Measurements from ENCODE around the gene PEX7. TPM values are rescaled to one million over a fixed set of nuclear protein-coding genes. Genes with fewer than 3 reads are reported as not detected.

Gene PEX7
- polyA plus RNA-seq, 1 experiment = 8.9 TPM

GRCh38 chr6:136960781-136961180 is 138.4 kb downstream of the PEX7 start:
- DNase-seq (ENCODE audit: low read depth, low spot score) = no peak
- no peak overlapping the region for H3K4me3 ChIP-seq (ENCODE audit: low read depth, low read length)
- CTCF ChIA-PET = no interaction called here
- POLR2A ChIA-PET = no interaction called here
- H3K27ac ChIP-seq (ENCODE audit: low read depth, low read length) = no peak overlapping the region
- no peak for TF ChIP-seq CTCF (IDR thresholded peaks at IDR 0.05; ENCODE audit: low read depth, low read length)
- peaks cover 3% of the 10 kb centered on the region for H3K27me3 ChIP-seq (ENCODE audit: control insufficient read depth, insufficient read depth, low read length)
- no peaks in the 10 kb centered on the region for H3K9me3 ChIP-seq (ENCODE audit: control insufficient read depth, insufficient read depth, low read length)

GRCh38 chr6:136961848-136962247 is 139.5 kb downstream of the PEX7 start:
- POLR2A ChIA-PET = no interaction called here
- no peak for TF ChIP-seq CTCF (IDR thresholded peaks at IDR 0.05; ENCODE audit: low read depth, low read length)
- Histone ChIP-seq H3K4me3 (ENCODE audit: low read depth, low read length) (no peak overlapping the region), H3K27me3 (ENCODE audit: control insufficient read depth, insufficient read depth, low read length) (peaks cover 3% of the 10 kb centered on the region), H3K9me3 (ENCODE audit: control insufficient read depth, insufficient read depth, low read length) (no peaks in the 10 kb centered on the region), H3K27ac (ENCODE audit: low read depth, low read length) (no peak overlapping the region)
- CTCF ChIA-PET = no interaction called here
- no peak for DNase-seq (ENCODE audit: low read depth, low spot score)

- Histone ChIP-seq H3K9me3 (ENCODE audit: control insufficient read depth, insufficient read depth, low read length) (no peaks in the 10 kb centered on the region), H3K27me3 (ENCODE audit: control insufficient read depth, insufficient read depth, low read length) (peaks cover 6% of the 10 kb centered on the region), H3K27ac (ENCODE audit: low read depth, low read length) (no peak overlapping the region), H3K4me3 (ENCODE audit: low read depth, low read length) (no peak overlapping the region)
- DNase-seq (ENCODE audit: low read depth, low spot score) = no peak
- TF ChIP-seq CTCF (IDR thresholded peaks at IDR 0.05; ENCODE audit: low read depth, low read length) = no peak
- POLR2A ChIA-PET = no interaction called here
- CTCF ChIA-PET = no interaction called here
Observed at GRCh38 chr6:136962661-136963060, 140.3 kb downstream of the PEX7 start.

- Histone ChIP-seq H3K9me3 (ENCODE audit: control insufficient read depth, insufficient read depth, low read length) (no peaks in the 10 kb centered on the region), H3K27me3 (ENCODE audit: control insufficient read depth, insufficient read depth, low read length) (peaks cover 5% of the 10 kb centered on the region), H3K4me3 (ENCODE audit: low read depth, low read length) (no peak overlapping the region), H3K27ac (ENCODE audit: low read depth, low read length) (no peak overlapping the region)
- TF ChIP-seq CTCF (IDR thresholded peaks at IDR 0.05; ENCODE audit: low read depth, low read length) = no peak
- ChIA-PET POLR2A (no interaction called here), CTCF (interaction anchor here (1.0 kb wide), 1 partner anchor 36 kb away, joined by 3 read pairs; no protein-coding TSS in a partner anchor)
- DNase-seq (ENCODE audit: low read depth, low spot score) = no peak
Observed at GRCh38 chr6:136963259-136963658, 140.9 kb downstream of the PEX7 start.

Small RNAs within 50 kb of the gene (small RNA-seq; reads per million reads assigned to genes)
- not detected for gene RF00019 (ENCODE audit: insufficient read length, low read depth)
- gene RF00443 (ENCODE audit: insufficient read length, low read depth) = not detected

Other genes with a start within 250 kb of the PEX7 start
- 16.1 and 17.0 TPM in 2 replicates for gene MAP3K5, start 30.1 kb upstream of the PEX7 start, polyA plus RNA-seq (2011; rRNA removed)
- gene SLC35D3, start 99.7 kb downstream of the PEX7 start, polyA plus RNA-seq (2011; rRNA removed) = not detected in 2 replicates
- gene IL20RA, start 222.4 kb downstream of the PEX7 start, polyA plus RNA-seq (2011; rRNA removed) = 0.09 TPM in 1 of 2 replicates, not detected in the other